DMS114 treated with DMSO at 0.1 percent for 48 hours (cell line): Measurements from ENCODE around the gene TSPAN15.
"Not testable (repeated sequence)": the region's sequence is repeated elsewhere in the genome, so short reads cannot be mapped to it uniquely, and the experiment has no call there.

ENCODE experiments used
- DNase-seq: peaks from one replicate; lab custom pipeline; 2025; ENCODE audit not compliant: unreplicated experiment; lab: John Stamatoyannopoulos, UW

Gene TSPAN15

DNA sequence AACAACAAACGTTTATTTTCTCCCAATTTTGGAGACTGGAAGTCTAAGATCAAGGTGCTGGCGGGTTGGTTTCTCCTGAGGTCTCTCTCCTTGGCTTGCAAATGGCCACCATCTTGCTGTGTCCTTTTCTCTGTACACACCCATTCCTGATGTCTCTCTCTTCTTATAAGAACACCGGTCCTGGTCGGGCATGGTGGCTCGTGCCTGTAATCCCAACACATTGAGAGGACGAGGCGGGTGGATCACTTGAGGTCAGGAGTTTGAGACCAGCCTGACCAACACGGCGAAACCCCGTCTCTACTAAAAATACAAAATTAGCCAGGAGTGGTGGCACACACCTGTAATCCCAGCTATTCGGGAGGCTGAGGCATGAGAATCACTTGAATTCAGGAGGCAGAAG, 85.3 kb downstream of the TSPAN15 start:
- not testable (repeated sequence) for DNase-seq

DNA sequence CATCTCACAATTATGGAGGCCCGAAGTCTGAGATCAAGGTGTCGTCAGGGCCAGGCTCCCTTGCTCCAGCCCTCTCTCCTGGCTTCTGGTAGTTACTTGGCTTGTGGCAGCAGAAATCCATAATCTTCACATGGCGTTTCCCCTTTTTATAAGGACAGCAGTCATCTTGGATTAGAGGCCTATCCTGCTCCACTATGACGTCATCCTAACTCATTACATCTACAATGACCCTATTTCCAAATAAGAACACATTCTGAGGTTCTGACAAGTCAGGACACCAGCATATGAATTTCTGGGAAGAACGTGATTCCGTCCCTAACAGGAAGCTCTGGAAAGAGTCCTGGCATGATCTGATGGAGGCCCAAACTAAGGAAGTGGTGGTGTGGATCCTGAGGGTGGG, 86.2 kb downstream of the TSPAN15 start:
- DNase-seq, result no peak

DNA sequence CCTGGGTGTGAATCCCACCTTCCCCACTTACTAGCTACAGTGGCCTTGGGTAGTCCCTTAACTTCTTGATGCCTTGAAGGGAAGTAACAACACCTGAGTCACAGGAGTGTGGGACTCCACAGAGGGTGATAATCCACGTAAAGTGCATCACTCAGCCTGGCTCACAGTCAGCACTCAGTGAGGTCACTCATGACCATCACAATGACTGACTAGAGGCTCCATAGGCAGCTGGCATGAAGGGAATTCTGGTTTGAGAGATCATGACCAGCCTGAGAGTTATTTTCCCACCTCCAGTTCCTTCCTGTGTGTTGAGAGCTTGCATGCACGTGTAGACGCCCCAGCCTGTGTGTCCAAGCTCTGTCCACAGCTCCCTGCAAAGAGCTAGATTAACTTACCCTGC, 87.2 kb downstream of the TSPAN15 start:
- no peak for DNase-seq

DNA sequence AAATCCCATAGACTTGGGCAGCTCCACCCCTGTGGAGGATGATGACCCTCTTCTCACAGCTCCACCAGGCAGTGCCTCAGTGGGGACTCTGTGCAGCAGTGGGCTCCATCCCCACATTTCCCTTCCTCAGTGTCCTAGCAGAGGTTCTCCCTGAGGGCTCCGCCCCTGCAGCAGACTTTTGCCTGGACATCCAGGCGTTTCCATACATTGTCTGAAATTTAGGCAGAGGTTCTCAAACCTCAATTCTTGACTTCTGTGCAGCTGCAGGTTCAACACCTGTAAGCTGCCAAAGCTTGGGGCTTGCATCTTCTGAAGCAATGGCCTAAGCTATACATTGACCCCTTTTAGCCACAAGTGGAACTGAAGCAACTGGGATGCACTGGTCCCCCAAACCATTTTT, 90.2 kb downstream of the TSPAN15 start:
- no peak for DNase-seq

DNA sequence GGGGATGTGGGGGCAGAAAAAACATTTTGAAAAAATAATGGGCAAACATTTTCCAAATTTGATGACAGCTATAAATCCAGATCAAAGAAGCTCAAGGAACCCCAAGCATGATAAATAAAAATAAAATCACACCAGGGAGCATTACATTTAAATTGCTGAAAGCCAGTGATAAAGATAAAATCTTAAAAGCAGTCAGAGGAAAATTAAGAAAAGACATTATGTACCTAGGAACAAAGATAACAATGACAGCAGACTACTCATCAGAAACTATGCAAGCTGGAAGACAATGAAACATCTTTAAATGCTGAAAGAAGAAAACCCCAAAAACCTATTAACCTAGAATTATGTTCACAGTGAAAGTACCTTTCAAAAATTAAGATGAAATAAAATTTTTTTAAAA, 98.7 kb downstream of the TSPAN15 start:
- DNase-seq, result no peak

DNA sequence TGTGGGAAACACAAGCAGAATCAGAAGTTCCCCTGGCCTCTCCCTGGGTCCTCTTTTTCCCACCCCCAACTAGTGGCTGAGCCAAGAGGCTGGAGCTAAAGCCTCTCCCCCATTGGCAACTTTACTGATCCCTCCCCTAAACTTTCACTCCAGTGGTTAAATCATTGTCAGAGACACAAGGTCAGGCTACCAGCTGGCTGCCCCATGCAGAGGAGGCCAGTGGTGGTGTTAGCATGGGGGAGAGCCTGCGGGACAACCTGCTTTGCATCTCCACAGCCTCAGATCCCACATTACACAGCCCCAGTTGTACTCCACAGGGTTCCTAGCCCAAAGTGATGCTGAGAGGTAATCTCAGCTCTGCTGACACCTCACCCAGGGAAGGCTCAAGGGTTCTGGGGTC, 101.0 kb downstream of the TSPAN15 start:
- DNase-seq, result no peak

DNA sequence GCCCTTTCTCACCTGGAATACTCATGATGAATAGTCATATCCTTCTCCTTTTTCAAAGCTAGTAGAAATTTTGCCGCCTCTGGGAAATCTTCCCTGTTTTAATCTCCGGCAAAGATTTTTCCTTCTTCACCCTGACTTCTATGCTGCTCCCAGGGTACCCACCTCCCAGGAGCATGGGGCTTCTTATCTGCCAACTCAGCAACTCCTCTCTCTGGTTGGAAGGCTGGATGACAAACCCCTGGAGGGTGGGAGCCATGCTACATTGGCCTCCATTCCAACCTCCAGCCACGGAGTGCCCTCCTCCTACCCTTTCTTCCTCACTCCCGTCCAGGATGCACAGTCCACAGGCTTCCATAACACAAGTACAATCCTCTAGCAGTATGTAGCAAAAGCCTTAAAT, 102.1 kb downstream of the TSPAN15 start:
- DNase-seq, result no peak

DNA sequence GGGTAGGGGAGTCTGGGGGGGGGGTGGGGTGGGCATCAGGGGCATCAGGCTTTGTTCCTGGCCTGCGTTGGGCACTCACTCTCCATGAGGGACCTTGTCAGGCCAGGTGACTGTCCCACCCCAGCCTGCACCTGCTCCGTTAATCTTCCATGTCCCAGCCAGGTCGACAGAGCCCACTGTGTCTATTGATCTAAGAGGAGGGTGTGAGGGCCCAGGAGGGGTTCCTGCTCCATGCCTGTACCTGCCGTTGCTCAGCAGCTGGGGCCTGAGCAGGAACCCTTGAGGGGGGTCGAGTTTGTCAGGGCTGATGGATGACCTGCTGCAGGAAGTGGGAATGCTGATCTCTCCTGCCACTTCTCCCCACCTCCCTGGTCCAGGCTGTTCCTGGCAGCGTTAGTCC, 103.3 kb downstream of the TSPAN15 start:
- DNase-seq, result no peak
